GM18507 (cell line): ENCODE data around the gene KIFC1.

Experiments
- DNase-seq: peaks from one replicate; pipeline ENCODE4 v3.0.0; 2011; ENCODE audit warnings: low read depth; ENCODE audit not compliant: insufficient read length; ENCODE audit errors: extremely low spot score
- FAIRE-seq: peaks from 2 replicates; lab custom pipeline; 2011; peaks lifted over from hg19 to GRCh38; lab: Jason Lieb, UNC

Gene KIFC1

GRCh38 chr6:33433544-33434191, 42.0 kb downstream of the KIFC1 start:
- DNase-seq (no peak), FAIRE-seq (no peak)

DNA sequence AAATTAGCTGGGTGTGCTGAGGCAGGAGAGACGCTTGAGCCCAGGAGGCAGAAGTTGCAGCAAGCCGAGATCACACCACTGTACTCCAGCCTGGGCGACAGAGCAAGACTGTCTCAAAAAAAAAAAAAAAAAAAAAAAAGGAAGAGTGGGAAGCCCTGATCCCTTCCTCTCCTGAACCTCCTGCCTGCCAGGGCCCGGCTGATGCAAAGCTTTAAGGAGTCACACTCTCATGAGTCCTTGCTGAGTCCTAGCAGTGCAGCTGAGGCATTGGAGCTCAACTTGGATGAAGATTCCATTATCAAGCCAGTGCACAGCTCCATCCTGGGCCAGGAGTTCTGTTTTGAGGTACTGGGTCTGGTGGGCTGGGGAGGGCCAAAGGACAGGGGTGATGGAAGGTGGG, 43.3 kb downstream of the KIFC1 start:
- DNase-seq (no peak), FAIRE-seq (no peak)

GRCh38 chr6:33437666-33438065, 46.0 kb downstream of the KIFC1 start:
- DNase-seq: no peak
- no peak for FAIRE-seq

GRCh38 chr6:33438978-33439594, 47.5 kb downstream of the KIFC1 start:
- DNase-seq: no peak
- FAIRE-seq: no peak

GRCh38 chr6:33439956-33440648, 48.5 kb downstream of the KIFC1 start:
- FAIRE-seq (no peak), DNase-seq (no peak)

- DNase-seq (no peak), FAIRE-seq (no peak)
These were observed 49.2 kb downstream of the KIFC1 start for GRCh38 chr6:33440649-33441309.

GRCh38 chr6:33441457-33441856, 49.8 kb downstream of the KIFC1 start:
- no peak for DNase-seq
- FAIRE-seq: no peak

GRCh38 chr6:33442283-33442682, 50.7 kb downstream of the KIFC1 start:
- DNase-seq: no peak
- FAIRE-seq: no peak

GRCh38 chr6:33443025-33443424, 51.4 kb downstream of the KIFC1 start:
- no peak for DNase-seq
- FAIRE-seq: no peak

DNA sequence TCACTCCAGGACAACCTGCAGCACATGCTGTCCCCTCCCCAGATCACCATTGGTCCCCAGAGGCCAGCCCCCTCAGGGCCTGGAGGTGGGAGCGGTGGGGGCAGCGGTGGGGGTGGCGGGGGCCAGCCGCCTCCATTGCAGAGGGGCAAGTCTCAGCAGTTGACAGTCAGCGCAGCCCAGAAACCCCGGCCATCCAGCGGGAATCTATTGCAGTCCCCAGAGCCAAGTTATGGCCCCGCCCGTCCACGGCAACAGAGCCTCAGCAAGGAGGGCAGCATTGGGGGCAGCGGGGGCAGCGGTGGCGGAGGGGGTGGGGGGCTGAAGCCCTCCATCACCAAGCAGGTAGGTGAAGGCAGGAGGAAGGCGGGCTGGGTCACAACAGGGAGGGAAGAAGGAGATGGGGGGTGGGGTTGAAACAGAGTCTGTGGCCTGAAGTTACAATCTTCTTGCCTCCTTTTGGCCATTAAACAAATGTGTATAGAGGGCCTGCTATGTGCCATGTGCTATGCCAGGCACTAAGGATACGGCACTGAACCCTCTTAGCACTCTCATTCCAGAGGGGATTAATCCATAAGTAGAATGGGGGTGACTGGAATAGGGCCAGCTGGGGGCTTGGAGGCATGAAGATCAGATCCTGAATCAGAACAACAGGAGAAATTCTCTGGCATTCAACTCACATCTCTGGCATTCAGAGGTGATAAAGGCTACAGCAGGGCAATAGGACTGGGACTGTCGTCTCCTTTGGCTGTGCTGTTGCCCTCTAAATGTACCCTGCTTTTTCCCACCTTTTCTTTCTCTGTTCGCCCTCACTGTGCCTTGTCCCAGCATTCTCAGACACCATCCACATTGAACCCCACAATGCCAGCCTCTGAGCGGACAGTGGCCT, 52.2 kb downstream of the KIFC1 start:
- FAIRE-seq: no peak
- DNase-seq: no peak

DNA sequence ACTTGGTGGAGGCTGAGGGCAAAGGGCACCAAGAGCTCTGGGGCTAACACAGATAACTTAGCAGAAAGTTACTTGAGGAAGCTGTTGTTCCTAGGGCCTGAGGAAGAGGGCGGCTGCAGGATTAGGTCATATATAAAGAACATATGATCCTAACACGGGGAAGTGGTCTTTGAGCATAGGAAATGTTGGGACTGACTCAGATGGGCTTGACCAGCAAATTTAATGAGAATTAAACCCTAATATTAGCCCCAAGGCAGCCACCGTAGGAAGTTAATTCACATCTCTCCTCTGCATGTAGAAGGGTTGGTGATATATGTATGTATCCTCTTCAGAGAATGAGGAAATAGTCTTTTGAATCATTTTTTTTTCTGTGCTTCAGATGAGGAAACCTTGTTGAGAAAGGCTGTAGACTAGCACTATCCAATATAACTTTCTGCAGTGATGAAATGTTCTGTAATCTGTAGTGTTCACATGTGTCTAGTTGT, 53.5 kb downstream of the KIFC1 start:
- DNase-seq (no peak), FAIRE-seq (no peak)

DNA sequence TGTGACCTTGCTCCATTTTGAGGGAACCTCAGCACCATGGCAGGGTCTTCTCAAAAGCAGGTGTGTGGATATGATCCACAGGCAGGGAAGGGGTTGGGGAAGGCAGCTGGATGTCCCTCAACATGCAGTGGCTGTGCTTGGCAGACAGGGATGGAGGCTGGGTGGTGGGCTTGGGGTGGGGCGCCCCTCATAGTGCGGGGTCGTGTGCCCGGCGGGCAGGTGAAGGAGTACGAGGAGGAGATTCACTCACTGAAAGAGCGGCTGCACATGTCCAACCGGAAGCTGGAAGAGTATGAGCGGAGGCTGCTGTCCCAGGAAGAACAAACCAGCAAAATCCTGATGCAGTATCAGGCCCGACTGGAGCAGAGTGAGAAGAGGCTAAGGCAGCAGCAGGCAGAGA, 54.7 kb downstream of the KIFC1 start:
- no peak for DNase-seq
- no peak for FAIRE-seq

DNA sequence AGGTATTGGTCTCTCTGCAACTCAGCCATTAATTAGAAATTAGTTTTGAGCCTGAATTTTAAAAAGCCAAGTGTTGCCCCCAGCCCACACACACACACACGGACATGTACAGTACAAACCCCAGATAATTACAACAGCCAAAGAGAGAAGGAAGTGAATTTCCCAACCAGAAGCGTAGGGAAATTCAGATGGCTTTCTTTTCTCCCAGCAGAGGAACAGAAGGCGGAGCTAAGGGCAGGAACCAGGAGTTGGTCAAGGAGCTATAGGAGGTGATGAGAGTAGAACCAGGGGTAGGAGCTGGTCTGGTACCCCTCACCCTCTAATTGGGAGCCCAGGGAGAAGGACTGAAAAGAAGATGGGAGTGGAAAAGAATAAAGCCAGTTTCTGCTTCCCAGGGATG, 58.8 kb downstream of the KIFC1 start:
- no peak for FAIRE-seq

GRCh38 chr6:33451606-33452005, 60.0 kb downstream of the KIFC1 start:
- DNase-seq (no peak), FAIRE-seq (no peak)

More for the DNA sequence above, 58.8 kb downstream of the KIFC1 start:
- DNase-seq: no peak

DNA sequence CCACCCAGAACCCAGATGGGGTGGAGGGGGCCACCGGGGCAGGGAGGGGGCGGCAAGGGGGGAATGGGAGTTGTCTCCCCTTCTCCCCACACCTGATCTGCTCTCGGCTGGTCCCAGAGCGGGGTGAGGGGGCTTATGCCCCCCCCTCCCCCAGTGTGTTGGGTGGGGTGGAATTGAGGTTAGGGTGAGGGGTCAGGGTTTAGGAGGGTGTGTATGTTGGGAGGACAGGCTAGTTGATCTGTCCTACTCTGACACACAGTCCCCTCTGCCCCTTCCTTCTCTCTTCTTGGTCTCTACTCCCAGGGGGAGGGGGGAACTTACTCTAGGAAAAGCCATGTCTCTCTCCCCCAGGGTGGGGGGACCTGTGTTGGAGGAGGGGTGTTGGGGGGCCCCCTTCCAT, 60.9 kb downstream of the KIFC1 start:
- FAIRE-seq: no peak
- DNase-seq: no peak

DNA sequence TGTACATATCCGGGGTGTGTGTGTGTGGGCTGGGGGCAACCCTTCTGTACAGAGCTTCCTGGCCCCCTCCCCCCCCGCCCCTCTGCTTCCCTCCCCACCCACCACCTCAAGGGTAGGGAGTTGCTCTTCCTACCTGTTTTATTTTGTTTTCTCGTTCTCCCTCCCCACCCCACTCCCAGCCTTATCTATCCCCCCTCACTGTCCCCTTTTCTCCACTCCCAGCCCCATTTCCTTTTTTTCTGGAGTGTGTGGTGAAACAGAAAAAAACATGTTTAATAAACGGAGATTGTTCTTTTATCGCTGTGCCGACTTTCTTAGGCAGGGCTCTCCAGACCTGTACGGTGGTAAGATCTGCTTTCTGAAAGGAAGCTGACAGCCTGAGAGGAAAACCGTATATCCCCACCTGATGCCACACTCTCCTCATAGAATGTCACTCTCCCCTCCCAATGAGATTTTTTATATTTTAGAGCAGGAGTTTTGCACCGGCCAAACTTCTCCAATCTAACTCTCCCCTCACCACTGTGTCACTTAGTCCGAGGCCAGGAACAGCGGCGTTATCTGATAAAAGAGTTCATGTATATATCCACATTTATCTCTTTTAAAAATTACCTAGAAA, 61.9 kb downstream of the KIFC1 start:
- FAIRE-seq: no peak
- no peak for DNase-seq

GRCh38 chr6:33454009-33454946, 62.7 kb downstream of the KIFC1 start, which contains the start of gene ZBTB9:
ZBTB9 (plus strand) TSS chr6:33454576; CDS start chr6:33455101, 525 bp downstream.
- peak; percentile 97 for DNase-seq
- FAIRE-seq: peak; percentile 97

DNA sequence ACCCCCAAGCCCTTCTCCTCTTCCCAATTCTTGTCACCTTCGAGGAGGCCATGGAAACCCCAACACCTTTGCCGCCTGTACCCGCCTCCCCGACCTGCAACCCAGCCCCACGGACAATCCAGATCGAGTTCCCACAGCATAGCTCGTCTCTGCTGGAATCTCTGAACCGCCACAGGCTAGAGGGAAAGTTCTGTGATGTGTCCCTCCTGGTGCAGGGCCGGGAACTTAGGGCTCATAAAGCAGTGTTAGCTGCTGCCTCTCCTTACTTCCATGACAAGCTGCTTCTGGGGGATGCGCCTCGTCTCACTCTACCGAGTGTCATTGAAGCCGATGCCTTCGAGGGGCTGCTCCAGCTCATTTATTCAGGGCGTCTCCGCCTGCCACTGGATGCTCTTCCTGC, 63.4 kb downstream of the KIFC1 start:
- FAIRE-seq (no peak), DNase-seq (no peak)
